SK-N-SH (cell line): ENCODE results near the gene FGFRL1. TPM values are rescaled to one million over a fixed set of nuclear protein-coding genes. Genes with fewer than 3 reads are reported as not detected.

Experiments used
- CTCF ChIA-PET: fragments of 300-600, 350-600 bp; formaldehyde crosslinking; extraction: SDS; loops from one replicate; lab custom pipeline; 2021; lab: Yijun Ruan, JAX
- POLR2A ChIA-PET: fragments of 350-600 bp; sonication (Branson Sonifier 250); formaldehyde crosslinking; extraction: SDS; loops from one replicate; lab custom pipeline; 2020; ENCODE audit warnings: antibody characterized with exemption, inconsistent platforms; lab: Yijun Ruan, JAX
- DNase-seq: peaks from one replicate; pipeline ENCODE4 v3.0.0; 2012
- H2AFZ ChIP-seq: fragments of 200-600 bp; sonication (generic); 2 replicates; pipeline ENCODE4 v1.8.1; 2016; ENCODE audit warnings: antibody characterized with exemption, mild to moderate bottlenecking, low read depth
- H3F3A ChIP-seq: fragments of 200-600 bp; sonication (generic); replicated peaks from 2 replicates; pipeline ENCODE3; 2016; ENCODE audit warnings: antibody characterized with exemption, mild to moderate bottlenecking; ENCODE audit not compliant: insufficient read depth
- H3K27ac ChIP-seq, 2 experiments: fragments of 200-500 bp in 1 of 2; fragments of 200-600 bp in 1 of 2; sonication (Bioruptor generic) in 1 of 2; sonication (generic), shearing (Covaris generic) in 1 of 2; 2 replicates each; pipeline versions ENCODE4 v1.5.1 to v1.6.1; 2014 to 2016; ENCODE audit warnings: low read depth in 2 of 2, inconsistent platforms in 1 of 2, low read length in 1 of 2, mild to moderate bottlenecking in 1 of 2, mixed read lengths in 1 of 2
- H3K27me3 ChIP-seq: fragments of 200-600 bp; sonication (generic), shearing (Covaris generic); 2 replicates; pipeline ENCODE4 v1.6.1; 2016; ENCODE audit warnings: mixed run types; ENCODE audit not compliant: insufficient read depth
- H3K36me3 ChIP-seq, 2 experiments: fragments of 200-500 bp in 1 of 2; fragments of 200-600 bp in 1 of 2; sonication (Bioruptor generic) in 1 of 2; sonication (generic) in 1 of 2; replicated peaks in 1 of 2; 2 replicates each; pipeline versions ENCODE3 to v1.5.1; 2014 to 2016; ENCODE audit warnings: low read length in 1 of 2, mild to moderate bottlenecking in 1 of 2; ENCODE audit not compliant: insufficient read depth in 2 of 2, control insufficient read depth in 1 of 2
- H3K4me1 ChIP-seq, 2 experiments: fragments of 200-500 bp in 1 of 2; fragments of 200-600 bp in 1 of 2; sonication (Bioruptor generic) in 1 of 2; sonication (generic), shearing (Covaris generic) in 1 of 2; 2 replicates each; pipeline versions ENCODE4 v1.5.1 to v1.6.1; 2014 to 2016; ENCODE audit warnings: low read depth in 1 of 2, low read length in 1 of 2, mixed run types in 1 of 2; ENCODE audit not compliant: insufficient read depth in 2 of 2, control insufficient read depth in 1 of 2
- H3K4me2 ChIP-seq: fragments of 200-600 bp; sonication (generic), shearing (Covaris generic); 2 replicates; pipeline ENCODE4 v1.6.1; 2017; ENCODE audit warnings: mixed run types
- H3K4me3 ChIP-seq, 2 experiments: fragments of 200-500 bp in 1 of 2; fragments of 200-600 bp in 1 of 2; sonication (Bioruptor generic) in 1 of 2; sonication (generic), shearing (Covaris generic) in 1 of 2; 2 replicates each; pipeline versions ENCODE4 v1.5.1 to v1.8.1; 2014 to 2016; ENCODE audit warnings: low read depth in 2 of 2, inconsistent platforms in 1 of 2, low read length in 1 of 2, mild to moderate bottlenecking in 1 of 2, mixed read lengths in 1 of 2, moderate library complexity in 1 of 2
- H3K79me2 ChIP-seq: fragments of 200-600 bp; sonication (generic); 2 replicates; pipeline ENCODE4 v1.8.1; 2017; ENCODE audit warnings: mild to moderate bottlenecking; ENCODE audit not compliant: insufficient read depth
- H3K9ac ChIP-seq: fragments of 200-600 bp; sonication (generic); 2 replicates; pipeline ENCODE4 v1.6.1; 2017; ENCODE audit warnings: mixed run types
- H3K9me2 ChIP-seq: fragments of 200-600 bp; sonication (generic); 2 replicates; pipeline ENCODE4 v1.6.1; 2017; ENCODE audit warnings: mixed run types
- H3K9me3 ChIP-seq: fragments of 200-600 bp; sonication (generic); 2 replicates; pipeline ENCODE4 v1.6.1; 2017; ENCODE audit warnings: mixed run types, mild to moderate bottlenecking, moderate library complexity
- H4K20me1 ChIP-seq: fragments of 200-600 bp; sonication (generic); 2 replicates; pipeline ENCODE4 v1.6.1; 2017; ENCODE audit warnings: mild to moderate bottlenecking, mixed run types; ENCODE audit not compliant: insufficient read depth
- ELF1 ChIP-seq: IDR thresholded peaks from 2 replicates; pipeline ENCODE4 v1.4.0; 2012
- FOSL2 ChIP-seq: IDR thresholded peaks from 2 replicates; pipeline ENCODE4 v1.4.0; 2012; ENCODE audit warnings: low read depth, mild to moderate bottlenecking, moderate library complexity, borderline replicate concordance
- FOXJ3 ChIP-seq: sonication (generic); formaldehyde crosslinking; IDR thresholded peaks from 2 replicates; pipeline ENCODE4 v1.5.1; 2020; ENCODE audit warnings: mild to moderate bottlenecking, missing genetic modification reagents
- FOXM1 ChIP-seq: IDR thresholded peaks from 2 replicates; pipeline ENCODE4 v1.4.0; 2012; ENCODE audit warnings: low read depth, mild to moderate bottlenecking
- GATA2 ChIP-seq: sonication (generic); formaldehyde crosslinking; IDR thresholded peaks from 2 replicates; pipeline ENCODE4 v1.5.0; 2020; ENCODE audit warnings: mild to moderate bottlenecking, missing genetic modification reagents
- MAX ChIP-seq: IDR thresholded peaks from 2 replicates; pipeline ENCODE4 v1.4.0; 2012; ENCODE audit warnings: low read depth
- MEF2A ChIP-seq: IDR thresholded peaks from 2 replicates; pipeline ENCODE4 v1.4.0; 2012; ENCODE audit warnings: low read depth, borderline replicate concordance
- NFIC ChIP-seq: IDR thresholded peaks from 2 replicates; pipeline ENCODE4 v1.4.0; 2012; ENCODE audit warnings: borderline replicate concordance
- NRF1 ChIP-seq: IDR thresholded peaks from 2 replicates; pipeline ENCODE4 v1.6.1; 2012; ENCODE audit warnings: low read depth, mild to moderate bottlenecking, low read length
- POLR2AphosphoS5 ChIP-seq: IDR thresholded peaks from 2 replicates; pipeline ENCODE4 v1.6.1; 2012; ENCODE audit warnings: low read depth, low read length
- SIN3A ChIP-seq: IDR thresholded peaks from 2 replicates; pipeline ENCODE4 v1.6.1; 2012; ENCODE audit warnings: low read depth, mild to moderate bottlenecking, low read length, moderate library complexity, borderline replicate concordance
- SMC3 ChIP-seq: IDR thresholded peaks from 2 replicates; pipeline ENCODE4 v1.6.1; 2012; ENCODE audit warnings: low read depth, low read length, improper control_type of control experiment
- TAF1 ChIP-seq: IDR thresholded peaks from 2 replicates; pipeline ENCODE4 v1.6.1; 2012; ENCODE audit warnings: low read depth, mild to moderate bottlenecking, low read length, moderate library complexity, borderline replicate concordance
- TCF12 ChIP-seq: IDR thresholded peaks from 2 replicates; pipeline ENCODE4 v1.4.0; 2012
- USF1 ChIP-seq: IDR thresholded peaks from 2 replicates; pipeline ENCODE4 v1.4.0; 2012; ENCODE audit warnings: low read depth, borderline replicate concordance
- ZBTB33 ChIP-seq: IDR thresholded peaks from 2 replicates; pipeline ENCODE4 v1.4.0; 2012; ENCODE audit warnings: low read depth, borderline replicate concordance
- WGBS: methylation state at CpG from one replicate; pipeline ENCODE4 v1.1.6; 2017; ENCODE audit warnings: low lambda C conversion rate; 5-methylcytosine and 5-hydroxymethylcytosine counted together
- polyA plus RNA-seq, 3 experiments: library from polyadenylated mRNA; depleted of rRNA; stranded (reverse); fragments of >200 nt; gene quantifications; 2 replicates each; pipeline ENCODE4 v1.2.3, GENCODE V29; 2012

The FGFRL1 gene
- 18.9 and 22.5 TPM in 2 replicates for polyA plus RNA-seq (2012; rRNA removed)
- 11.5 and 26.0 TPM in 2 replicates for polyA plus RNA-seq (2012; cell fraction: cytosol; rRNA removed)
- polyA plus RNA-seq (2012; cell fraction: nucleus; rRNA removed), result 32.3 and 42.1 TPM in 2 replicates

- Histone ChIP-seq H3K9me2 (no peaks in the 10 kb centered on the region), H3K4me2 (peak within 1 kb of the TSS; percentile 93), H3K79me2 (no peaks in the 10 kb centered on the region), H2AFZ (peak within 1 kb of the TSS; percentile 35; the same call in 1 of the 2 replicates), H3K4me3 (peak within 1 kb of the TSS; percentile 46 to 61), H3K27ac (no peak within 1 kb of the TSS), H3F3A (peaks cover 11% of the 10 kb centered on the region), H3K4me1 (peaks cover 0 to 15% of the 10 kb centered on the region in 2 experiments; a peak in 1 of 4 replicates), H4K20me1 (0 out of 2 replicates have a peak, but pooled peaks cover 7% of the 10 kb centered on the region), H3K9me3 (no peaks in the 10 kb centered on the region), H3K9ac (no peak within 1 kb of the TSS; the same call in 1 of the 2 replicates), H3K27me3 (peaks cover 38% of the 10 kb centered on the region), H3K36me3 (no peaks in the 10 kb centered on the region)
- TF ChIP-seq USF1 (no peak), TAF1 (0 out of 2 replicates have a peak, but pooled peaks have one; percentile 19)
- DNase-seq, result peak; percentile 79
- 4% methylated on average over 5 of the region's 89 CpGs for WGBS
- ChIA-PET POLR2A (no interaction called here), CTCF (interaction anchor here (1.2 to 1.3 kb wide), 2 partner anchors 8 to 120 kb away, joined by 3 to 4 read pairs; no protein-coding TSS in a partner anchor)
Observed at GRCh38 chr4:1011022-1011665, at the start of gene FGFRL1. Gene FGFRL1 (plus strand): TSS chr4:1011626. CDS start chr4:1012486, 860 bp downstream.

GRCh38 chr4:962231-963208 lies 48.9 kb upstream of the FGFRL1 start:
- H3K27ac ChIP-seq, result no peak overlapping the region
- WGBS, result 97% methylated on average over 26 of the region's 54 CpGs
- H3K9me2 ChIP-seq, result no peaks in the 10 kb centered on the region
- no peaks in the 10 kb centered on the region for H3K27me3 ChIP-seq
- no peak overlapping the region for H3K4me2 ChIP-seq
- H3K4me3 ChIP-seq, result no peak overlapping the region
- H3K9ac ChIP-seq, result no peak overlapping the region
- no peaks in the 10 kb centered on the region for H3K9me3 ChIP-seq
- no peak for DNase-seq
- H3F3A ChIP-seq, result no peaks in the 10 kb centered on the region
- ChIA-PET CTCF (interaction anchor here (0.9 to 1.2 kb wide), 2 partner anchors 25 to 220 kb away, joined by 3 read pairs; no protein-coding TSS in a partner anchor), POLR2A (no interaction called here)
- H3K79me2 ChIP-seq, result no peaks in the 10 kb centered on the region
- no peaks in the 10 kb centered on the region for H3K4me1 ChIP-seq
- H4K20me1 ChIP-seq, result no peaks in the 10 kb centered on the region
- peaks cover 0 to 67% of the 10 kb centered on the region in 2 experiments for H3K36me3 ChIP-seq
- H2AFZ ChIP-seq, result no peak overlapping the region
- TF ChIP-seq POLR2AphosphoS5 (no peak), FOSL2 (no peak), NRF1 (no peak), MEF2A (no peak), ZBTB33 (no peak), MAX (no peak), SMC3 (no peak), TCF12 (no peak), USF1 (no peak), SIN3A (no peak), ELF1 (no peak), NFIC (no peak), FOXJ3 (CRISPR knock-in tag) (no peak), GATA2 (CRISPR knock-in tag) (no peak), FOXM1 (no peak)
